ENCODE results near the gene SPATA31D1. TPM values are rescaled to one million over a fixed set of nuclear protein-coding genes. Genes with fewer than 3 reads are reported as not detected.
A peak's percentile ranks its signal among the peaks of the same experiment; 100 is the strongest.

Gene SPATA31D1
- total RNA-seq, 1 donor from 2014 or later: not detected

- DNase-seq (no peak), ATAC-seq (no peak)
- no peaks in the 10 kb centered on the region for H3K4me1 ChIP-seq
Measured at GRCh38 chr9:82024908-82025307, 36.3 kb downstream of the SPATA31D1 start.

GRCh38 chr9:82031538-82032280 lies 43.1 kb downstream of the SPATA31D1 start:
- no peak overlapping the region for H3K4me3 ChIP-seq
- no peak for DNase-seq
- no peak for TF ChIP-seq CTCF (IDR thresholded peaks at IDR 0.05)

More at GRCh38 chr9:82024908-82025307, 36.3 kb downstream of the SPATA31D1 start:
- no peak for TF ChIP-seq CTCF (IDR thresholded peaks at IDR 0.05)
- no peak overlapping the region for H3K4me3 ChIP-seq
- no peaks in the 10 kb centered on the region for H3K9me3 ChIP-seq
- H3K27ac ChIP-seq: no peak overlapping the region
- no peaks in the 10 kb centered on the region for H3K36me3 ChIP-seq
- intact Hi-C loops (cut with DNase I): no loop called here
- H3K27me3 ChIP-seq: no peaks in the 10 kb centered on the region

DNA sequence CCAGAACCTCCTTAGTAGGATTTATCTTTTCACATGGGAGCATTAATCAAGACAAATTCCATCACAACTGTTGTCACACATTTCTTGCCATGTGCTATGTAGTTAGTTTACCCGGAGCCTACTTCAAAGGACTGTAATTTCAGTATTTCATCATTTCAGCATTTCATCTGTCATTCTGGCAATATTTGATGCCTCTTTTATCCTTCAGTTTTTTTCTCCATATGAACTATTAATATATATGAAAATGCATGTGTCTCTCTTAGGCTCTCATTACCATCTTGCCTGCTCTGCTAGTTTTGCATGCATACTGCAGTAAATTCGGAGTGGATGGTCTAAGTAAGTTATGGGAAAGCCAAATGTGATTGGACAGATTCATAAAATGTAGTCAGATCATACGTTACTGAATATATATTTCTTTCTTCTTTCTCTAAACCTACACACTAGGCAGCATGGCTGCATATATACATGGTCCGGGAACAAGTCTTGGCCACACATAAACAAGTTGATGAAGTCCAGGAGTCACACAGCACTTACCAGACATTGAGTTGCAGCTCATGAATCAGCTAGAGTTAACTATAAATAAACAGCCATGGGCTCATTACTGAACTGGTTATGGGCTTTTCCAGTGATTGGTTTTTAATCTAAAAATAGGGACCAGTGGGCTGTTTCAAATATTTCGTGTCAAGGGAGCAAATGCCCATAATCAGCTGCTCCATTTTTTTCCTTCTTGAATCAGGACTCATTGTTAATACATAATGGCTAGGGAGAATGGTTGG lies 46.6 kb downstream of the SPATA31D1 start:
- intact Hi-C loops (cut with DNase I): no loop called here
- Histone ChIP-seq H3K27ac (no peak overlapping the region), H3K27me3 (no peaks in the 10 kb centered on the region), H3K36me3 (no peaks in the 10 kb centered on the region), H3K9me3 (no peaks in the 10 kb centered on the region), H3K4me1 (no peaks in the 10 kb centered on the region), H3K4me3 (no peak overlapping the region)
- DNase-seq: no peak
- TF ChIP-seq CTCF (IDR thresholded peaks at IDR 0.05): no peak
- ATAC-seq: no peak

More at GRCh38 chr9:82031538-82032280, 43.1 kb downstream of the SPATA31D1 start:
- Histone ChIP-seq H3K27ac (no peak overlapping the region), H3K27me3 (no peaks in the 10 kb centered on the region), H3K36me3 (no peaks in the 10 kb centered on the region), H3K9me3 (no peaks in the 10 kb centered on the region), H3K4me1 (no peaks in the 10 kb centered on the region)
- peak; percentile 49 for ATAC-seq
- intact Hi-C loops (cut with DNase I): no loop called here

DNA sequence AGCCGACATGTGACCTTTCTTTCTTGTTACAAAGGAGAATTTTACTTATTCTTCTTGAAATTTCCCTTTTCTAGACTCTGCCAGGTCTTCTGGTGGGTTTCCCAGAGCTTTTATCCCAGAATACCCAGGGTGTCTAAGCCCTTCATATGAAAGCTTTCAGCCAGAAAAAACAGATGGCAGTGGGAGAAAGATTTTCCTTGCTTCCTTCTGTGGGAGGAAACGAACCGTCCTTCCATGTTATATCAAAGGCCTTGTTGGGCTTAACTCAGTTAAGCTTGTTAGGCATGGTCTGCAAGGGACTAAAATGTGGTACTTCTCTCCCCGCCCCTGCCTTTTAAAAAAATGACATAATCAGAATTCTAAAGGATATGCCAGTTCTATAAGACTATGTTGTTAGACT lies 47.5 kb downstream of the SPATA31D1 start:
- TF ChIP-seq CTCF (IDR thresholded peaks at IDR 0.05): no peak
- H3K4me3 ChIP-seq: no peak overlapping the region
- no peaks in the 10 kb centered on the region for H3K36me3 ChIP-seq
- ATAC-seq: no peak
- DNase-seq: no peak
- H3K27ac ChIP-seq: no peak overlapping the region
- intact Hi-C loops (cut with DNase I): no loop called here
- no peaks in the 10 kb centered on the region for H3K4me1 ChIP-seq
- no peaks in the 10 kb centered on the region for H3K9me3 ChIP-seq
- H3K27me3 ChIP-seq: no peaks in the 10 kb centered on the region

DNA sequence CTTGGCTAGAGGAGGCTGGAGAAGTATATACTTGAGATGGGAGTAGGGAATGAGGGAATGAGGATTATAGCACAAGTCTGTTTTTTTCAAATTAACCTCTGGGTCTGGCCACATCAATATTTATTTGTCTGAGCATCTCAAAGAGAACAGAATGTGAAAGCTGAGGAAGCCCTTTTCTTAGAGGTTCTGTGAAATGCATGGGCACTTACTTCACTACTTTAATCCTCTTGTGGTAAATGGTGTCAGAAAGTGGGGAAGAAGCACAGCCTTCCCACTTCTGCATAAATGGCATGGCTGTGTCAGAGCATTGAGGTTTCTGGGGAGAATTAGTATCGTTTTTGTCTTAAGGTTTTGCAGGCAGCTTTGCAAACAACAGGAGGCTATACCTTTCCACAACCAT lies 48.6 kb downstream of the SPATA31D1 start:
- no peak overlapping the region for H3K4me3 ChIP-seq
- no peak for TF ChIP-seq CTCF (IDR thresholded peaks at IDR 0.05)
- H3K9me3 ChIP-seq: no peaks in the 10 kb centered on the region
- H3K36me3 ChIP-seq: no peaks in the 10 kb centered on the region
- no peaks in the 10 kb centered on the region for H3K4me1 ChIP-seq
- no peaks in the 10 kb centered on the region for H3K27me3 ChIP-seq
- ATAC-seq (no peak), DNase-seq (no peak)
- intact Hi-C loops (cut with DNase I): no loop called here
- no peak overlapping the region for H3K27ac ChIP-seq

All from upper lobe of right lung (tissue), 1 donor.